NCI-H446 treated with DMSO at 0.1 percent for 48 hours (cell line): Measurements from ENCODE around the gene ELOF1.

Experiments
- DNase-seq: peaks from one replicate; lab custom pipeline; 2025; lab: John Stamatoyannopoulos, UW

ELOF1 gene

DNA sequence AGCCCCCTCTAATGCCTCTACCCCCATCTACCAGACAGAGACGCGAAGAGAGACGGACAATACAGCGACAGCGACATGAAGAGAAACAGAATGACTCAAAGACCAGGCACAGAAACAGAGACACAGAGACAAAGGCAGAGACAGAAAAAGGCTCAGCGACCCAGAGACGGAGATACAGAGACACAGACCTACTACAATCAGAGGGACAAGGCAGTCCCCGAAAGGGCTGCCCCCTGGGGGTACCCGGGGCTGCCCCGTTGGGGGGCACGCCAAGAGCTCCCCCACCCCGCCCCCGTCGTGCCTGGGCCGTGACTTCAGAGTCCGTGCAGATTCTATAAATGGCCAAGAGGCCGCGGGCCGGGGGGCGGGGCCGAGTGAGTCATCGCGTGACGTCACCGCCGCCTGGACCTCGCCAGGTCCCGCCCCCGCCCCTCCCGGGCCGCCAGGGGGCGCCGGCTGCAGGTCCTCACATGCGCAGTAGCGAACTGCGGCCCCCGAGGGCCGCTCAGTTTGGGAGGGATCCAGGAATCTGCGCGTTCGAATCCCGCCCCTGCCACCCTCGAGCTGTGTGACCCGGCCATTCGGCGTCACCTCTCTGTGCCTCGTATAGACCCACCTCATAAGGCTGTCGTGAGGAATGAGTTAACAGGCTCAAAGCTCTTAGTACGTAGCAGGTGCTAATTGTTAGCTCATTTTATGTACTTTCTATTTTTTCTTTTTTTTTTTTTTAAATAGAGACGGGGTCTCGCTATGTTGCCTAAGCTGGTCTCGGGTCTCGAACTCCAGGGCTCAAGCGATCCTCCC lies 23.0 kb downstream of the ELOF1 start:
- DNase-seq, result peak; percentile 67

- no peak for DNase-seq
These were observed 24.1 kb downstream of the ELOF1 start for GRCh38 chr19:11534948-11535347.

DNA sequence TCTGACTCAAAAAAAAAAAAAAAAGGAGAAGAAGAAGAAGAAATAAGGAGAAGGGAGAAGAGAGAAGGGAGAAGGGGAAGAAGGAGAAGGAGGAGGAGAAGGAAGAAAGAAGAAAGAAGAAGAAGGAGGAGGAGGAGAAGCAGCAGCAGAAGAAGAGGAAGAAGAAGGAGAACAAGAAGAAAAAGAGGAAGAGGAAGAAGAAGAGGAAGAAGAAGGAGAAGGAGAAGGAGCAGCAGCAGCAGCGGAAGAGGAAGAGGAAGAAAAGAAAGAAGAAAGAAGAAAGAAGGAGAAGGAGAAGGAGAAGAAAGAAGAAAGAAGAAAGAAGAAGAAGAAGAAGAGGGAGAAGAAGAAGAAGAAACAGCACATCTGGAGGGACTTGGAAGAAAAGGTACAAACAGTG lies 24.5 kb downstream of the ELOF1 start:
- DNase-seq, result no peak

- DNase-seq, result peak; percentile 82
These were observed 28.6 kb downstream of the ELOF1 start for GRCh38 chr19:11530432-11530831.

GRCh38 chr19:11528551-11529341 lies 30.3 kb downstream of the ELOF1 start, which contains the start of gene ECSIT:
Gene ECSIT (minus strand): TSS chr19:11529134. CDS start chr19:11519170, 9,964 bp downstream.
- peak; percentile 98 for DNase-seq

GRCh38 chr19:11519138-11519537 lies 39.9 kb downstream of the ELOF1 start:
- no peak for DNase-seq

GRCh38 chr19:11513946-11514345 lies 45.1 kb downstream of the ELOF1 start:
- no peak for DNase-seq

- DNase-seq, result no peak
These were observed 48.6 kb downstream of the ELOF1 start for GRCh38 chr19:11510444-11510843.

GRCh38 chr19:11507370-11508078 lies 51.5 kb downstream of the ELOF1 start:
- no peak for DNase-seq

- no peak for DNase-seq
These were observed 52.1 kb downstream of the ELOF1 start for GRCh38 chr19:11506967-11507366.

DNA sequence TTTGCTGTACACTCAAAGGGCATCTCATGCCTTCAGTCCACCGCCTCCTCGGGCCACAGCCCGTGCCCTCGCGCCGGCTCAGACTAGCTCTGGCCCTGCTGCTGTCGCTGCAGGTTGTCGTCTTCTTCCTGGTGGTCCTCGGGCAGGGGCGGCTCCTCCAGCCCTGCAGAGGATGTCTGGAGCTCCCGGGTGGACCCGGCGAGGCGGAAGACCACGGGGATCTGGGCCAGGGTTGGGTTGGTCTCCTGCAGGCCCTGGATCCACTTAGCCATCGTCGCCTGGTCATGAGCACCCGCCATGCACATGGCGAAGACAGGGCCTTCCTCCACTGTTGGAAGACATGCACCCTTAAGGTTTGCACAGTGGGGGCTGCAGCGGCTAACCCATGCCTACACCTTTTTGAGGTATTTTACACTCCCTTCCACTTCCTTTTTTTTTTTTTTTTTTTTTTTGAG lies 52.9 kb downstream of the ELOF1 start:
- no peak for DNase-seq

DNA sequence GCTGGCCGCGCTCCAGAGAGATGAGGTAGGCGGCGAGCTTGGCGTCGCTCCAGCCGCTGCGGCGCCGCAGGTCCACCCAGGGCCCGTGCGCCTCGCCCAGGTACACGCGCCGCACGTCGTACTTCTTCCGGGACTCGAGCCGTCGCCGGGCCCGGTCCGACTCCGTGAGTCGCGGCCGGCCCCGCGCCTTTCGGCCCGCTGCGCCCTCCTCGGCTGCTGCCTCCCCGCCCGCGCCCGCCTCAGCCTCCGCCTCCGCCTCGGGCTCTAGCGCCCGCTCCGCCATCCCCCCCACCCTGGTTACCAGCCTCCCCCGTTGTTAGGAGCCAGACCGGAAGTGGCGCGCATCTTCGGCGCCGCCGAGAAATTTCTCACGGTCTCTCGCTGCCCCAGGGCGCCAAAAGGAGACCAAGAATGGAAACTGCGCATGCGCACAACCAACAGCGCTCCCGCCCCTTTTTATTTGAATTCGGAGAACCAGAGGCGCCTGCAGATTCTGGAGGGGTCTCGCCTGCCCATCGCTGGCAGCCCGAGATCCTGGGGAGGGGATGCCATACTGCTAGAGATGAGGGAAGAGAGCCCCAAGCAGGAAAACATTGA lies 53.4 kb downstream of the ELOF1 start, which contains the start of gene ZNF653:
Gene ZNF653 (minus strand): TSS at position 336 of the 597 bp plus-strand sequence. CDS start 53 bp downstream, at position 283.
- DNase-seq, result peak; percentile 91

DNA sequence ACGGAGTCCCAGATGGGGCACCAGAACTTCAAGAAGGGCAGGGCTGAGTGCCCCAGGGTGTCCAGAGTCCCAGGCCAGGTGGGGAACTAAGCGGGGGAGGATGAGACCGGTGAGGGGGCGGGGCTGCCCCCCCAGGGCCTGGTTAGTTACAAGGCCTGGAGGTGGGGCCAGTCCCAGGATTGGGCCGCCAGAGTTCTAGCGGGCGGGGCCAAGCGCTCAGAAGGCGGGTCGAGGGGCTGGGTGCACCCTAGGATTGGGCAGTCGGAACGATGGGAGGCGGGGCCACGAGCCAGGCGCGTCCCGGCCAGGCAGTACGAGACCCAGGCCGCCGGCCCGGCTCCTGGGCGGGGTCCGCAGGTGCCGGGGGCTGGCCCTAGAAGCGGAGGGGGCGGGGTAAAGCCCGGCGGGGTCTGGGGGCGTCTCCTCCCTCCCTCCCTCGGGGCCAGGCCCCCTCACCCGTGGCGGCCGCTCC lies 54.0 kb downstream of the ELOF1 start:
- peak; percentile 96 for DNase-seq

- DNase-seq, result no peak
These were observed 54.5 kb downstream of the ELOF1 start for GRCh38 chr19:11504502-11505031.
